T follicular helper cell (primary cell): ENCODE results near the gene C19orf81.

ENCODE experiments used
- DNase-seq: peaks from one replicate; pipeline ENCODE4 v3.0.0-alpha.2; 2020; ENCODE audit warnings: low read depth

C19orf81 gene

DNA sequence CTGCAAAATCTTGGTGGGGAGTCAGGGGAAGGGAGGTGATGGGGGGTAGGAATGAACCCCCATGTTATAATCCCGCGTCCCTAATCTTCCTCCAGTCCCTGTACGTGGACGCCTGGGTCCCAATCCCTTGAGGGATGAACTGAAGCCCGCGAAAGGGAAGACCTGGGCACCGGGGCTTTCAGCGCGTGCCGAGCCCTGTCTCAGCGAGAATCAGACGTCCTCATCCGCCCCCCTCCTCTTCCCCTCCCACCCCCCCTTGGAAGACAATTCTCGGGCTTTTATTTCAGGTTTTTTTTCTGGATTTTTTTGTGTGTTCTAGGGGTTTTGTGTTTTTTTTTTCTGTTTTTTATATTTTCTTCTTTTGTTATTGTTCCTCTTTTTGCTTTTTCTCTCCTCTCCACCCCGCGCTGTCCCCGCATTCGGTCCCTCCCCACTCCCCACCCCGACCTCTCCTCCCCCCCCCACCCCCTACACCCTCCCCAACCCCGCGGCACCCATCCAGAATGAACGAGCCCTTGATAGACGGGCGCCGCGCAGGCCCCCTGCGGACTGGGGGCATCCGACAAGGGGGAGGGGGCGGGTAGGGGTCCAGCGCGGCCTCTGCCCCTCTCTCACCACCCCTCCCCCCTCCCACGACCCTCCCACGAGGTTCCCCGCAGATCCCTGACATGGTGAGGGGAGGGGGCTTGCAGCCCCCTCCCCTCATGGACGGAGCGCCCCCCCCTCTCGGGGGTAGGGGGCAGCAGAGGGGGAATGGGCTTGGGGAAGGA, 10.3 kb downstream of the C19orf81 start:
- DNase-seq = no peak

DNA sequence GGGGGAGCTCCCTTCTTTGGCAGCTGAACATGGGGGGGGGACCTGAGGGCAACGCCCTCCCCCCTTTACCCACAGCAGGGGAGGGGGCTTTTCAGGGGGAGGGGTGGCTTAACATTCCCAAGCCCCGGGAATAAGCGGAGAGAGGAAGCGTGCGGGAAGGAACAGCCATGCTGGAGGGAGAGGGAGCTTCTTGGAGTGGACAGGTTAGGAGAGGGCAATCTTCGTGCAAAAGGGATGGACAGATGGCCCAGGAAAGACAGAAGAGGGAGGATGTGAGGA, 10.8 kb downstream of the C19orf81 start:
- DNase-seq = no peak

DNA sequence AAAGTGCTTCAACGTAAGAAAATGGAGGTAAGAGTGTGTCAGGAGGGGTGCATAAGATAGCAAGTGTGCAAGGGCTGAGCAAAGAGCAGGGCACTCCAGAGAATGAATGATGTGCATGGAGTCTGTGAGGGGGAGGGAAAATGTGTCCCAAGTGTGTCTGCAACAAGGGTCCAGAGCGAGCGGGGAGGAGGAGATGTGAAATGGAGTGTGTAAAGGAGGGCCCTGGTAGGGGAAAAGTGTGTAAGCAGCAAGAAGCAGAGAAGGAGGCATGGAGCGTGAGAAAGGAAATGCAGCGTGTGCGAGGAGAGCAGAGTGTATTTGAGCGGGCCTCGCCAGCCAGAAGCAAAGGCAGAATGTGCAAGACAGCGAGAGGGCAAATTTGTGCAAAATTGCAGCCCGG, 11.8 kb downstream of the C19orf81 start:
- DNase-seq = no peak

DNA sequence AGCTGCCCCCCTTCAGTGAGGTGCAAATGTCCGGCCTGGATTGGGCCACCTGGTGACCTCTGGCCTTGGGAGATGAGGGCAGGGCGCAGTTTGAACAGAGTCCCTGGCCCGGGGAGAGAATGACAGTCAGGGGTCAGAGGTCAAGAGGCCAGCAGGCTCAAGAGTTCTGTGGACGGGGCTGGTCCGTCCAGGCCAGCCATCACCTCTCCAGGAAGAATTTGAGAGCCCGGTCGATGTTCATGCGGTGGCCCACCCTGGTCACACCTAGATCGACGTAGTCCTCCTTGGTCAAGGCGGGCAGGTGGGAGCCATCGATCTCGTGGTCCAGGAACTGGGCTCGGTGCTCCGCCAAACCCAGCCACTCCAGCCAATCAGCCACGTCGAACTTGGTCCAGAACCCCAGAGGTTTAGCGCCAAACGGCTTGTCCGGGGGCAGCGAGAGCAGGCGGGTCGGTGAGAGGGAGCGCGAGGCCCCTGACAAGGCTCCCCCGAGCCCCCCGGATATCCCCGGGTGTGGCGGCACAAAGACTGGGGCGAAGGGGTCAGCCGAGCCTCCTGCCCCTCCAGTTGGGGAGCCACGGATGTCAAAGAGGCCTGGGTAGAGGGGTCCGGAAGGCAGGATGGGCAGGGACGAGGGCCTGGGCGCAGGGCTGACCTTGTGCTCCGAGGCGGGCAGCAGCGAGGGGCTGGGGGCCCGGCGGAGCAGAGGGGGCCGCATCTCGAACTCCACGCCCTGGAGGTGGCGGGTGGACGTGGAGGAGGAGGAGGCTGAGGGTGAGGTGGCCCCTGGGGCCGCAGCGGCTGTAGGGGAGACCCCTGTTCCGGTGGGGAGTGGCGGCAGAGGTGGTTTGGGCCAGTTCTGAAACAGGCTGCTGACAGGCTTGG, 12.8 kb downstream of the C19orf81 start:
- no peak for DNase-seq

DNA sequence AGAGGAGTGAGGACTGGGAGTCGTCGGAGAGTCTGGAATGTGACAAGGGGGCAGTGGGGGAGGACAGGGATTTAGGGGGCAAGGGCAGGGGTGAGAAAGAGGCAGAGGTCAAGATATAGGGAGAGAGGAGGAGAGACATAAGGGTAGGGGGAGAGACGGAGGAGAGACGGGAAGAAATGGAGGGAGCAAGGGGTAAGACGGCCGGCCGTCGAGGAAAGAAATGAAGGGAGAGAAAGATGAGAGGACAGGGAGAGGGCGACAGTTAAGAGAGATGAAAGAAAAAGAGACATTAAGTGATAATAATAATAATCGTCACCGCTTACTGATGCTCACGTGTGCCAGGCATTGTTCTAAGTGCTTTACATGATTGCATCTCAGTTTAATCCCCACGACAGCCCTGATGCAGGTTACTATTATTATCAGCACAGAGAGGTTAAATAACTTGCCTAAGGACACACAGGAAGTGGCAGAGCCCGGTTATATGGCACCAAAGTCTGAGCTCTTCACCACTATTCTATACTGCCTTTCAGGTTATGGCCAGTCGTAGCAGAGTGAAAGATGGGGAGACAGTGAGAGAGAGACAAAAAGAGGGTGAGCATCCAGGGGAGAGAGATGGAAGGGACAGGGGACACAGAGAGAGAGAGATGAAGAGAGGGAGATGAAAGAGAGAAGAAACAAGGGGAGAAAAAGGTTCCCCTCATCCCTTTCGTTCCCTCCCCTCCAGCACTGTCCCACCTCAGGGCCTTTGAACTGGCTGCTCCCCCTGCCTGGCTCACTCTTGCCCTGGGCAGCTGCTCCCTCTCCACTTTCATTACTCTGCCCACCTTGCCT, 13.6 kb downstream of the C19orf81 start:
- no peak for DNase-seq

DNA sequence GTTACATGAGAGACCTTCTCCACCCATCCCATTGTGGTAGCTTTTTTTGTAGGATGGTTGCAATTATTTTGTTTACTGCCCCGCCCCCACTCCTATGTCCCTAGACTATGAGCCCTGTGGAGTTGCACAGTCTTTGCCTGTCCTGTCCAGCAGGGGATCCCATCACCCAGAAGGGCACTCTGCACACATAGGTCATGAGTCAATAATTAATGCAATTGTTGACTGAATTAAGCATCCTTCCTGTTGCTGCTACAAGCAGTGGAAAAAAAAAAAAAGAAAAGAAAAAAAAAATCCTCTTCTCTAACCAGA, 14.2 kb downstream of the C19orf81 start:
- DNase-seq = no peak

DNA sequence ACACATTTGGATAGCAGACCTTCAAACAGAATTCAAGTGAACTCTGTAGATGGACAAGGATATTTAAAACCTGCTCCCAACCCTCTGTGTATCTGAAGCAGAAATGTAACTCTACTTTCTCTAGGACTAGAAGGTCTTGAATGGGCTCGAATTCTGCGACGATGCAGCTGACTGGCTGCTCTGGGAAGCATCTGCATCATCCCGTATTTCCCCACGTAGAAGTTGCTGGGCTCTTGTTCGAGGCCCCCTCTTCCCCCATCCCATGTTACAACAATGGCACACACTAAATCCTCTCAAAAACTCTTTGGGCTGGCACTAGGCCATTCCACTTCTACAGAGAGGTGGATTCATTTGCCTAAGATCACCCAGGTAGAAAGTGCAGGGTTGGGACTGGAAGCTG, 15.0 kb downstream of the C19orf81 start:
- DNase-seq = no peak

DNA sequence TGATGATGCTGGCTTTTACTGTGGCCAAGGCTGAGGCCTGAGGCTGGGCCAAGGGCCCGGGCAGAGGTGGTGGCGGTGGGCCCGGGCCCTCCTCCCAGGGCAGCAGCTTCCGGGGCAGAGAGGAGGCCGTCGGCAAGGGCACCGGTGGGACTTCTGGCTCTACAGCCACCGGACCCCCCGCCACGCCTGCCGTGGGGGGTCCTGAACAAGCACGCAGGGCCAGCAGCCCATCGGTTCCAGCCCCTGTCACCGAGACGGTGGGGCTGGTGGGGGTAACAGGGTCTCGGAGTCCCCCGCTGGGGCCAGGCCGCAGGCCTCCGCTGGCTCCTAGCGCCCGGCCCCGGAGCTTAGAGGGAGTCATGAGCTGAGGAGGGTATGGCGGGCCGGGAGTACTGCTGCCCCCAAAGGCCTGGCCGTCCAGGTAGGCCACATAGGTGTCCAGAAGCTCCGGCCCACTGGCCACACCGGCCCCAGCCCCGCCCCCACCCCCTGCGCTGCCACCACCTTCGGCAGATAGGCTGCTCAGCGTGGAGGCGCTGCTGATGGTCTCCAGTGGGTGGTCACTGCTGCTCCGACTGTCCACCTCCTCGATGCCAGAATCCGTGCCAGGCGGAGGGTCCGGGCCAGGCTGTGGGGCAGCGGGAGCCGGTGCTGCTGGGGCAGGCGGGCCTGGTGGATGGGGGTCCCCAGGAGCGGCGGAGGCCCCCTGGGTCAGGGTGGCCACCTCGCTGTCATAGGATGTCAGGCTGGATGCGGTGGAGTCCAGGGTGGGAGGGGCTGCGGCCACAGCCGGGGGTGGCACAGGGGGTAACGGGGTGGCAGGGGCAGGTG, 17.3 kb downstream of the C19orf81 start:
- no peak for DNase-seq

DNA sequence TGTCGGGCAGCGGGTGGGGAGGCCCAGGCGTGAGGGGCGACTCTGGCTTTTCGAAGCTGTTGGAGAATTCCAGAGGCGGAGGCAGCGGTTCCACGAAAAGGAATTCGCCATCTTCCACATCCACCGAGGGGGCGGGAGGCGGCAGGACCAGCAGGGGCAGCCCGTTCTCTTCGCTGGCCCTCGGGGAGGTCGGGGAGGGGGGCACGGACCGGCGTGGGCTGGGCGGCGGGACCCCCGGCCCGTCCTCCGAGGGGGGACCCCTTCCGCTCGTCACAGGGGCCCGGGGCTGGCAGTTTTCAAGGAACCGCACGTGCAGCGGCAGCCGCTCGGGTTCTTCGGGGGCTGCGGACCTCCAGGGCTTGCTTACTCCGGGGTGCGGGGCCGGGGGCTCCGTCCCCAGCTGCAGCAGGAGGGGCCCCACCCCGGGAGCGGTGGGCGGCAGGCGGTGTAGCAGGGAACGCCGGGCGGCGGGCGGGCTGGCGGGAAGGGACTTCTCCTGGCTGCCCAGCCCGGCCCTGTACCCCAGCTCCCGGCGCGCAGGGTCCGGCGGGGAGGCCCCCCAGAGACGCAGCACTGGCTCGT, 18.0 kb downstream of the C19orf81 start:
- no peak for DNase-seq

DNA sequence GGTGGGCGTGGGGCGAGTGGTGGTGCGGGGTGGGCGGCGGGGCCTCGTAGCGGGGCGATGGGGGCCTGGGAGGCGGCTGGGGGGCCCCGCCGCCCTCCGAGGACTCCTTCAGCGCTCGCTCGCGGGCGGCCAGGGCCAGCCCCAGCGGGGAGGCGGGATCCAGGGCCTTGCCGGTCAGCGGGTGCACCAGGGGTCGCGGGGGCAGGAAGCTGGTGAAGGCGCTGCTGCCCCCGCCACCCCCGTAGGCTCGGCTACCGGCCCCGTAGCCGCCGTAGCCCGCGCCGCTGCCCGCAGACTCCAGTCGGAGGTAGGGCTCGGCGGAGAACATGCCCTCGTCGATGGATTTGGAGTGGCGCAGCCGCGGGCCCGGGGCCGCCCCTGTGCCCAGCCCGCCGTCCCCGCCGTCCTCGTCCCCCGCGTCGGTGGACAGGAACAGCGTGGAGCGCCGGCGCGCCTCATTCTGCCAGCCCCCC, 18.6 kb downstream of the C19orf81 start:
- no peak for DNase-seq

DNA sequence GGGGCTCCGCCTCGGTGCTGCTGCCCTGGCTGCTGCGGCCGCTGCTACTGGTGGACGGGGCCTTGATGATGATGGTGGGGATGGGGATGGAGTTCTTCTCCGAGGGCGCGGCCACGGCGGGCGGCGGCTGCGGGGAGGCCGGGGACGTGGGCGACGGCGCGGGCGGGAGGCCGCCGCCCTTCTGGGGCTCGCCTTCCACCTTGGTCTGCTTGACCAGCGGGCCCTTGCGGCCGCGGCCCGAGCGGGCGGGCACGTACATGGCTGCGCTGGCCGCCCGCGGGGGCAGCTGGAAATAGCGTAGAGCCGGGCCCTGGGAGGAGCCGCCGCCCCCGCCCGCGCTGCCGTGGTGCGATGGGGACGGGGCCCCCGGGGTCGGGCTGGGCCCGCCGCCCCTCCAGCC, 19.2 kb downstream of the C19orf81 start:
- DNase-seq = no peak

DNA sequence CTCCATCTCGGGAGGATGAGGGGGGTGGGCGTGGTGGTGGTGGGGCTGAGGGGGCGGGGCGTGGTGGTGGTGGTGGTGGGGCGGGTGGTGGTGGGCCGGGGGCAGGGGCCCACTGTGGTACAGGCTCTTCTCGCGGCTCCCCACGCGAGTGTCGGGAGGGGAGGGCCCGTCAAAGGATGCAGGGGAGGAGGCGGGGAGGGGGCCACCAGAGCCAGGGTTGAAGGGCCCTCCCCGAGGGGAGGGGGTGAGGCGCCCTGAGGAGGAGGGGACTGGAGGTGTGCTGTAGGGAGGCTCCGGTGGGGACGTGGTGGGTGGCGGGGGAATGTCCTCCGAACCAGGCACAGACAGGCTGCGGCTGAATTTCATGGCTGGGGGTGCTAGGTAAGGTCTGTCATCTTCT, 19.6 kb downstream of the C19orf81 start:
- no peak for DNase-seq

DNA sequence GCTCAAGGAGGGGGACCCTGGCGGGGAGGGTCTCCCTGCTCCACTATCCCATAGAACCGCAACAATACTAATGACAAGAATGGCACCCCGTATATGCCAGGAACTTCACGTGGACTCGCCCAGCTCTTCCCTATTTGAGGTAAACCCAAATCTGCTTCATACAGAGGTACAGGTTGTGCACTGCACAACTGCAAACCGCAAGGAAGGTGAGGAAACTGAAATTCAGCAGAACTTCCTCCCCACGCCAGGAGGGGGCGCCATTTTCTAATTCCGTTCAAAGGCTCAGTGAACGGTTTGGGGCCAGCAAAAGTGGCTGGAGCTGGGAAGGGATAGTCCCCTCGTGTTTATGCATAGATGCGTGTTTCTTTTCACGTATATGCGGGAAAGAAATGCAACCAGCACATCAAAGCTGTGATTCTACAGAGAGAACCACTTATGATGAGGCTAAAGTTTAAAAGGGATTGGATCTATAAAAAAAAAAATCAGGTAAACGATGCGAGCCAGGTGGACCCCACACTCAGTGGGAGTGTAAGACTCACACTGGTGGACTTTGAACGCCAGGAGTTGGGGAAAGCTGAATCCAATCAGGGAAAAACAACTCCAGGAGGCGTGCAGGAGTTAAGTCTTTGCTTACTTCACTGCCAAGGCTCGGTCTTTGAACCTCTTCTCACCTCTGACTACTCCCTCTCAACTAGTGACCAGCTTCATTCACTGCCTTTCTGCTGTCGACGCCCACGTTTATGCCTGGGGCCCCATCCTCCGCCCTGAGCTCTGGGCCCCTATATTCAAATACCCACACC, 20.3 kb downstream of the C19orf81 start:
- no peak for DNase-seq

DNA sequence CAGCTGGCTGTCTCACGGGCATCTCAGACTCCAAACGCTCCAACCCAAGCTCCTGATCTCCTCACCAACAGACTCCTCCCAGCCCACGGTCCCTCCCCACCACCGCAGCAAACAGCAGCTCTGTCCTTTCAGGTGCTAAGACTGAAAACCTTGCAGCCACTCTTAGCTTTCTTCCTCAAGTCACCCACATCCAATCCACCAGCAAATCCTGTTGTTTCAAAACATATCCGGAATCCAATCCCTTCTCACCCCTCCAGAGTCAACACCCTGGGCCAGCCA, 20.8 kb downstream of the C19orf81 start:
- DNase-seq = no peak

DNA sequence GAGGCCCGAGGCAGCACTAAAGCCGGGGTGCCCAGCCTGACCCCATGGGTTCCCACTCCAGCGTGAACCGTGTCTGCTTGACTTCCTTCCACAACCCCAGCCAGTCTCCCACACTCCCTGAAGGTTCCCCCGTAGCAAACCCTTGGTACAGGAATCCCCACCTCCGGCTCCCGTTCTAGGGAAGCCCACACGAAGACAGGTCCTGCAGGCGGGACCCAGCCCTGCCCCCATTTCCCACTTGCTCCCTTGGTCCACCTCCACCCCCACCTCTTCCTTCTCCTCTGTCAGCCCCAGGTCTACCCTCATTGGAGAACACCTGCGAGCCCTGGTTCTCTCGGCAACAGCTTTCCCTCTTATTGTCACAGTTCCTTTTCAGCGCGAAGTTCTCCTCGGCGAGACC, 23.9 kb downstream of the C19orf81 start:
- DNase-seq = no peak

DNA sequence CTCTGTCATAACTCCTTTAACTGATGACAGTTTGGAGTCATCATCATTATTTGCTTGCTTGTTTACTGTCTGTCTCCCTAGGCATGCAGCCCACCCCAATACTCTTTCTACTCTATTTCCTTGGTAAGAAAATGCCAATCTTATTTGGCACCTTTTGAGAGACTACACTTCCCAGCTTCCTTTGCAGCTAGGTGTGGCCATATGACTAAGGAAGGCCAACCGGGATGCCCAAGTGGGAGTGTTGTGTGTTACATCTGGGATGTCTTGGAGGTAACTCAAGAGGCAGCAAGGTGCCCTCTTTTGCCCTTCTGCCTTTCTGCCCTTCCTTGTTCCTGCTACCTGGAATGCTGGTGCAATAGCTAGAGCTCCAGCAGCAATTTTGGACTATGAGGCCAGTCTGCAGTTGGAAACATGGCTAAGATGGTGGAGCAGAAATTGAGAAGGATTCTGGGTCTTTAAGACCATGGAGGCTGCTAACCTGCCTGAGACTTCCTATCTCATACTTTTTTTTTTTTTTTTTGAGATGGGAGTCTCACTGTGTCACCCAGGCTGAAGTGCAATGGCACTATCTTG, 27.5 kb downstream of the C19orf81 start:
- no peak for DNase-seq

DNA sequence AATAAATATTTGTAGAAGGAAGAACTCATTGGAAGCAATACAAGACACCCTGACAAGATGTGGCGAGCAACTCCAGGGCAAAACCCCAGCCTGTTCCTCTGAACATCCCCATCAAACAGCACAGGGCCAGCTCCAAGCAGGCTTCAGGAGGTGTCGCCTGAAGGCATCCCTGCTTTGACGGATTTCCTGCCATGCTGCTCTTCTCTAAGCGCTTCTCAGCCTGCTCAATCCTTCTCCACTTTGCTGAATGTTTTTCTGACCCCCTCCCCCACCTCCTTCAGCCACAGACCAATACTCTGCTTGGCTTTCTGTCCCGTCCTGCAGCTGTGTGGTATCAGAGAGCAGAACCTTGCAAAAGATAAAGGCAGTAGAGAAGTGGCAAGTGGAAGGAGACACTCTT, 28.4 kb downstream of the C19orf81 start:
- no peak for DNase-seq

DNA sequence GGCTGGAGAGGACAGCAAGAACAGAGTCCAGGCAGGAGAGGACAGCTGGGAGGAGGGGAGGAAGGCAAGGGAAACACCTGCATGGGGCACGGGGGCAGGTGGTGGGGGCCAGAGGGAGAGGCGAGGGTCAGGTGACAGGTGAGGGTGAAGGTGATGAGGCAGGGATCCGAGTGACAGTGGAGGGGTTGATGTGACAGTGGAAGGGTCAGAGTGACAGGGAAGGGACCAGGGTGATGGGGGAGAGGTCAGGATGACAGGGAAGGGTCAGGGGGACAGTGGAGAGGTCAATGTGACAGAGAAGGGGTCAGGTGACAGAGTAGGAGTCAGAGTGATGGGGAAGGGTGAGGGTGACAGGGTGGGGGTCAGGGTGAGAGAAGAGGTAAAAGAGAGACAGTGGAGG, 29.1 kb downstream of the C19orf81 start:
- no peak for DNase-seq

DNA sequence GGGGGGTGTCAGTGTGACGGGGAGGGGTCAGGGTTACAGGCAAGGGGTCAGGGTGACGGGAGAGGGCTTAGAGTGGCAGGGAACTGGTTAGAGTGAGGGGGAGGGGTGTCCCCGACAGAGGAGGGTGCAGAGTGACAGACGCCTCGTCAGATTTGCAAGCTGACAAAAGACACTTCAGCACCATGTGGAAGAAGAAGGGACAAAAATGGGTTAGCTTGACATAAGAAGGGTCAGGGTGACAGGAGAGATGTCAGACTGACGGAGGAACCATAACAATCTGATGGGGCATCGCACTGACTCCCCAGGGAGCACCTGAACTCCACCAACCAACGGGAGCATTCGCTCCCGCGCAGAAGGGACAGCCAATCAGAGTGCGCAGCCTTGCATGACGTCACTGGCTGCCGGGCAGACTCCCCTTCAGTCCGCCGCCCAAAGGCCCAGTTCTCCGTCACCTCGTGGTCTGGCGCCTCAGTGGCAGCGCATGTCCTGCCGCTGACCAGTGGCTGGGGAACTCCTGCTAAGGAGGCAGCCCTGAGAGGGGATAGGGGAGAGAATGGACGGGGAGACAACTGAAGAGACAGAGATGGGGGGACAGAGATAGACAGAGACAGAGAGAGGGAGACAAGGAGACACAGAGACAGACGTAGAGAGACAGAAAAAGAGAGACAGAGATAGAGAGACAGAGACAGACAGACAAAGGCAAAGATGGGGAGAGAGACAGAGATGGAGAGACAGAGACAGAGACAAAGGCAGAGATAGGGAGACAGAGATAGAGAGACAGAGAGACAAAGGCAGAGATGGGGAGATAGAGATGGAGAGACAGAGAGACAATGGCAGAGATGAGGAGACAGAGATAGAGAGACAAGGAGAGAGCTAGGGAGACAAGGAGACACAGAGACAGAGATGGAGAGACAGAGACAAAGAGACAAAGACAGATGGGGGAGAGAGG, 30.2 kb downstream of the C19orf81 start:
- DNase-seq = peak; percentile 58
